Measurements from ENCODE around the gene CRACR2A. TPM values are rescaled to one million over a fixed set of nuclear protein-coding genes. Genes with fewer than 3 reads are reported as not detected.

The CRACR2A gene
- 11.6 and 18.3 TPM in 2 replicates for total RNA-seq

DNA sequence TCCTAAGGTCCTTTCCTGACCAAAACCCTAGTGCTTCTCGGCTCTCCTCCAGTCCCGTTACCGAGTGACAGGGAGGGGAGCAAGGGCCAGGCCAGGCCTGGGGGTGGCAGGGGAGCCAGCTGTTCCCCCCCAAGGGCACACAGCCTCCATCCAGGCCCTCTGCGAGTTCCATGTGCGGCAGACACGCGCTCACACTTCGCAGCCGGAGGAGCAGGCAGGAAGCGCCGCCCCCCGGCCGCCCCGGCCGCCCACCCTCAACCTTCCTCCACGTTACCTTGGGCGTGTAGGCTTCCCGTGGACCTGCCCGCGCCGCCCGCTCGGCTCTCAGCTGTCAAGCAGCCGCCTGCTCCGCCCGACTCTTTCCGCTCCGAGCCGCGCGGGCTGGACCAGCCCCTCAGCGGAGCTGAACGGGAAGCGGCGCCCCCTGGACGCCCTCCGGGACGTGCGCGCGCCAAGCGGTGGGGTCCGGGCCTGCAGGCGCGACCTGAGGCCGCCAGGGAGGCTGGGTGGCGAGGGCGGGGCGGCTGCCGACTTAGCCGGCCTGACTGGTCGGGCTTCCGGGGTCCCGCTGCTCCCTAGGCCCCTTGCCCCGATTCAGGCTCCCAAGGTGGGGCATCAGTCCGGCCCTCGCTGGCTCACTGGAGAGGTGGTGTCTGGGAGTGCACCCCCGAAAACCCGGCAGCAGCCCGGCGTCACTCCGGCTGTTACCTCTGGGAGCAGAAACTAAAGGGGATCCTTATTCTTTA is at the start of gene CRACR2A:
TSS of gene CRACR2A (minus strand) at position 369 of the 746 bp plus-strand sequence. CDS start 56,110 bp downstream, outside the sequence.

Other genes with a start within 250 kb of the CRACR2A start
- gene PARP11, start 120.3 kb upstream of the CRACR2A start, total RNA-seq: 3.1 and 5.4 TPM in 2 replicates